K562 (cell line): ENCODE data around the gene UBA52. TPM values are rescaled to one million over a fixed set of nuclear protein-coding genes. Genes with fewer than 3 reads are reported as not detected.

Source experiments
- COPS2 ChIP-seq: fragments of 450-650 bp; conservative IDR thresholded peaks from 2 replicates; pipeline ENCODE4 v1.6.1; 2016; ENCODE audit warnings: mild to moderate bottlenecking, moderate library complexity
- HEY1 ChIP-seq: fragments of 250-450 bp; sonication (Bioruptor Pico); IDR thresholded peaks from 2 replicates; pipeline ENCODE4 v1.5.0; 2020; ENCODE audit warnings: mild to moderate bottlenecking, moderate library complexity, borderline replicate concordance
- HMGN3 ChIP-seq: IDR thresholded peaks from 2 replicates; pipeline ENCODE4 v1.6.1; 2011; ENCODE audit warnings: borderline replicate concordance, low read depth, mild to moderate bottlenecking, mixed read lengths, low read length; ENCODE audit not compliant: insufficient read length; ENCODE audit errors: extremely low read depth
- KDM1A ChIP-seq, 2 experiments: fragments of 450-650 bp; IDR thresholded peaks; 2 replicates each; pipeline ENCODE4 v1.6.1; 2016; ENCODE audit warnings: mild to moderate bottlenecking in 2 of 2
- NCOA2 ChIP-seq, 2 experiments: fragments of 450-650 bp; IDR thresholded peaks; 2 replicates each; pipeline ENCODE4 v1.6.1; 2018; ENCODE audit warnings: mild to moderate bottlenecking in 2 of 2, moderate library complexity in 1 of 2; ENCODE audit not compliant: partially characterized antibody in 2 of 2
- PRPF4 ChIP-seq: fragments of 200-400 bp; formaldehyde crosslinking; IDR thresholded peaks from one replicate; pipeline ENCODE4 v1.6.1; 2017; ENCODE audit warnings: low read length, low read depth, mild to moderate bottlenecking; ENCODE audit not compliant: insufficient read depth, poor library complexity, severe bottlenecking
- PTBP1 ChIP-seq: fragments of 200-400 bp; formaldehyde crosslinking; IDR thresholded peaks from 2 replicates; pipeline ENCODE4 v1.6.1; 2017; ENCODE audit warnings: low read depth, low read length
- RAD51 ChIP-seq: fragments of 450-650 bp; IDR thresholded peaks from 2 replicates; pipeline ENCODE4 v1.7.1; 2016; ENCODE audit warnings: low read depth, mild to moderate bottlenecking, borderline replicate concordance
- RBM15 ChIP-seq: fragments of 200-400 bp; formaldehyde crosslinking; IDR thresholded peaks from 2 replicates; pipeline ENCODE4 v1.6.1; 2018; ENCODE audit warnings: mild to moderate bottlenecking, low read length, moderate library complexity; ENCODE audit not compliant: insufficient read depth
- RHOXF2B ChIP-seq: fragments of 250-450 bp; sonication (Bioruptor Pico); conservative IDR thresholded peaks from 2 replicates; pipeline ENCODE4 v1.5.1; 2021
- SAP30 ChIP-seq: fragments of 200-600 bp; sonication (generic); IDR thresholded peaks from 2 replicates; pipeline ENCODE4 v1.6.1; 2012; ENCODE audit warnings: borderline replicate concordance, low read depth, mild to moderate bottlenecking, moderate library complexity, low read length, control low read depth, inconsistent platforms; ENCODE audit not compliant: insufficient read depth, poor library complexity, severe bottlenecking
- SMARCB1 ChIP-seq: IDR thresholded peaks from 2 replicates; pipeline ENCODE4 v1.6.1; 2011; ENCODE audit warnings: improper control_type of control experiment, low read depth; ENCODE audit not compliant: insufficient read length
- TEAD2 ChIP-seq: fragments of 450-650 bp; IDR thresholded peaks from 2 replicates; pipeline ENCODE4 v1.6.1; 2016; ENCODE audit warnings: missing genetic modification characterization, control low read depth, missing compliant biosample characterization
- ZNF24 ChIP-seq: fragments of 450-650 bp; IDR thresholded peaks from 2 replicates; pipeline ENCODE4 v1.6.1; 2016
- ZNF384 ChIP-seq: IDR thresholded peaks from 2 replicates; pipeline ENCODE4 v1.6.1; 2012; ENCODE audit warnings: low read depth, low read length, improper control_type of control experiment
- ZNF431 ChIP-seq: sonication (generic); formaldehyde crosslinking; IDR thresholded peaks from 2 replicates; pipeline ENCODE4 v1.8.0; 2022; ENCODE audit warnings: mild to moderate bottlenecking, missing genetic modification reagents
- ZNF445 ChIP-seq: fragments of 250-450 bp; sonication (Bioruptor Pico); IDR thresholded peaks from 2 replicates; pipeline ENCODE4 v1.4.0; 2020; ENCODE audit warnings: low read depth, mild to moderate bottlenecking, moderate library complexity
- ZNF551 ChIP-seq: fragments of 250-450 bp; sonication (Bioruptor Pico); IDR thresholded peaks from 2 replicates; pipeline ENCODE4 v1.5.0; 2021; ENCODE audit warnings: mild to moderate bottlenecking, moderate library complexity
- polyA plus RNA-seq, 8 experiments: library from polyadenylated mRNA; depleted of rRNA in 4 of 8; stranded (reverse) in 5 of 8; unstranded in 3 of 8; fragments of >200 nt; fragmentation: Nextera tagmentation in 2 of 8; fragmentation: Illumina TruSeq in 1 of 8; extraction: Ambion mirVana in 2 of 8; extraction: Trizol in 1 of 8; gene quantifications; 2 replicates each; pipeline versions ENCODE4 v1.2.1 to v1.2.3, GENCODE V29; 2011 to 2014; ENCODE audit warnings: inconsistent platforms in 1 of 8, missing spikeins in 1 of 8
- total RNA-seq, 7 experiments: library from RNA; depleted of rRNA in 6 of 7; stranded (reverse); fragments of >200 nt in 6 of 7; fragmentation: Illumina TruSeq in 2 of 7; extraction: Trizol in 2 of 7; gene quantifications; 2 replicates each; pipeline versions ENCODE4 v1.2.1 to v1.2.3, GENCODE V29; 2011 to 2021; ENCODE audit warnings: low replicate concordance in 1 of 7
- TF ChIP-seq, protein P1 (sequence below), 2 experiments: fragments of 150-350 bp in 1 of 2; IDR thresholded peaks; 2 replicates each; pipeline ENCODE4 v1.6.1; 2012 to 2016; ENCODE audit warnings: low read depth in 2 of 2, low read length in 2 of 2, mild to moderate bottlenecking in 1 of 2, moderate library complexity in 1 of 2
- TF ChIP-seq, protein P2 (sequence below): fragments of 450-650 bp; IDR thresholded peaks from 2 replicates; pipeline ENCODE4 v1.6.1; 2017; ENCODE audit warnings: antibody characterized with exemption
- TF ChIP-seq, protein P3 (sequence below): fragments of 250-450 bp; sonication (Bioruptor Pico); IDR thresholded peaks from 2 replicates; pipeline ENCODE4 v1.8.0; 2022; ENCODE audit warnings: inconsistent platforms, mild to moderate bottlenecking, moderate library complexity, borderline replicate concordance

UBA52 gene
- total and polyA plus RNA-seq, 9 of the 15 experiments (the other 6 are each of a cell fraction or from before 2014, with no cell fraction given), result 1,110 to 2,751 (median 1,733) TPM

DNA sequence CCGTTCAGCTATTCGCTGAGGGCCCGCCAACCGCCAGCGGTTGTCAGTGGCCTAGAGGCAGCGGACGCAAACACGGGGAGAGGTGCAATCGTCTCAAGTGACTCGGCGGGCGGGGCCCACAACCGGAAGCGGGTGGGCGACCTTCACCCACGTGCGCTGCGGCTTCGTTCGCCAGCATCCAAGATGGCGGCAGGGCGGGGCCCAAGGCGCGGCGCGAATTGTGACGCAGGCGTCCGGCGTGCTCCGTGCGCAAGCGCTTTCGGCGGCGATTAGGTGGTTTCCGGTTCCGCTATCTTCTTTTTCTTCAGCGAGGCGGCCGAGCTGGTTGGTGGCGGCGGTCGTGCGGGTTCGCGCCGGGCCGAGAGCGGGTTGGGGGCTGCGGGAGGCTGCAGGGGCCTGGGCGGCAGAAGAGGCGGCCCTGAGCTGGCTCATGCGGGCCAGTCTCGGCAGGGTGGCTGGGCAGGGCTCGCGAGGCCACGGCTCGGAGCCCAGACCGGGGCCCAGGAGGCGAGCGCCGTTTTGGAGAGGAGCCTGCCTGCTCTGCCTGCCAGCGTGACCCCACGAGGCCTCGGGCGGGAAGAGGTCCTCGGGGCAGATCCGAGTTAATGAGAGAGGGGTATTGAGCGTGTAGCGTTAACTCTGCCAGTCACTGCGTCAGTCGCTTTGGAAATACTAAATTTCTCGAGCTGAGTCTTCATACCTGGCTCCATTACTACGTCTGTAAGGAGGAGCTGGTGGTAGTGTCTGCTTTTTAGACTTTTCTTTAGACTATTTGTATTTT, at the start of gene UBA52 (continued):
- TF ChIP-seq PTBP1 (no peak), ZNF384 (peak; percentile 17; the same call in 1 of the 2 replicates), PRPF4 (peak; percentile 88), NCOA2 (IDR thresholded peaks at IDR 0.05; ENCODE audit: partially characterized antibody in 2 of 2) (no peak), KDM1A (IDR thresholded peaks at IDR 0.05) (no peak), ZNF24 (no peak), COPS2 (no peak), RAD51 (peak; percentile 85), ZNF445 (CRISPR knock-in tag) (no peak), ZNF551 (no peak), HMGN3 (peak; percentile 96), ZNF431 (CRISPR knock-in tag) (no peak), HEY1 (CRISPR knock-in tag) (no peak; the same call in 1 of the 2 replicates), RHOXF2B (CRISPR knock-in tag) (no peak), SMARCB1 (no peak), RBM15 (no peak), TEAD2 (tag) (no peak), SAP30 (peak; percentile 71)
- TF ChIP-seq, protein P1, sequence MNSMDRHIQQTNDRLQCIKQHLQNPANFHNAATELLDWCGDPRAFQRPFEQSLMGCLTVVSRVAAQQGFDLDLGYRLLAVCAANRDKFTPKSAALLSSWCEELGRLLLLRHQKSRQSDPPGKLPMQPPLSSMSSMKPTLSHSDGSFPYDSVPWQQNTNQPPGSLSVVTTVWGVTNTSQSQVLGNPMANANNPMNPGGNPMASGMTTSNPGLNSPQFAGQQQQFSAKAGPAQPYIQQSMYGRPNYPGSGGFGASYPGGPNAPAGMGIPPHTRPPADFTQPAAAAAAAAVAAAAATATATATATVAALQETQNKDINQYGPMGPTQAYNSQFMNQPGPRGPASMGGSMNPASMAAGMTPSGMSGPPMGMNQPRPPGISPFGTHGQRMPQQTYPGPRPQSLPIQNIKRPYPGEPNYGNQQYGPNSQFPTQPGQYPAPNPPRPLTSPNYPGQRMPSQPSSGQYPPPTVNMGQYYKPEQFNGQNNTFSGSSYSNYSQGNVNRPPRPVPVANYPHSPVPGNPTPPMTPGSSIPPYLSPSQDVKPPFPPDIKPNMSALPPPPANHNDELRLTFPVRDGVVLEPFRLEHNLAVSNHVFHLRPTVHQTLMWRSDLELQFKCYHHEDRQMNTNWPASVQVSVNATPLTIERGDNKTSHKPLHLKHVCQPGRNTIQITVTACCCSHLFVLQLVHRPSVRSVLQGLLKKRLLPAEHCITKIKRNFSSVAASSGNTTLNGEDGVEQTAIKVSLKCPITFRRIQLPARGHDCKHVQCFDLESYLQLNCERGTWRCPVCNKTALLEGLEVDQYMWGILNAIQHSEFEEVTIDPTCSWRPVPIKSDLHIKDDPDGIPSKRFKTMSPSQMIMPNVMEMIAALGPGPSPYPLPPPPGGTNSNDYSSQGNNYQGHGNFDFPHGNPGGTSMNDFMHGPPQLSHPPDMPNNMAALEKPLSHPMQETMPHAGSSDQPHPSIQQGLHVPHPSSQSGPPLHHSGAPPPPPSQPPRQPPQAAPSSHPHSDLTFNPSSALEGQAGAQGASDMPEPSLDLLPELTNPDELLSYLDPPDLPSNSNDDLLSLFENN (IDR thresholded peaks at IDR 0.05; ENCODE audit: low read depth in 2 of 2, low read length in 2 of 2), result peak in 1 of 2 experiments; percentile 66; a peak in 1 of 4 replicates
- TF ChIP-seq, protein P2, sequence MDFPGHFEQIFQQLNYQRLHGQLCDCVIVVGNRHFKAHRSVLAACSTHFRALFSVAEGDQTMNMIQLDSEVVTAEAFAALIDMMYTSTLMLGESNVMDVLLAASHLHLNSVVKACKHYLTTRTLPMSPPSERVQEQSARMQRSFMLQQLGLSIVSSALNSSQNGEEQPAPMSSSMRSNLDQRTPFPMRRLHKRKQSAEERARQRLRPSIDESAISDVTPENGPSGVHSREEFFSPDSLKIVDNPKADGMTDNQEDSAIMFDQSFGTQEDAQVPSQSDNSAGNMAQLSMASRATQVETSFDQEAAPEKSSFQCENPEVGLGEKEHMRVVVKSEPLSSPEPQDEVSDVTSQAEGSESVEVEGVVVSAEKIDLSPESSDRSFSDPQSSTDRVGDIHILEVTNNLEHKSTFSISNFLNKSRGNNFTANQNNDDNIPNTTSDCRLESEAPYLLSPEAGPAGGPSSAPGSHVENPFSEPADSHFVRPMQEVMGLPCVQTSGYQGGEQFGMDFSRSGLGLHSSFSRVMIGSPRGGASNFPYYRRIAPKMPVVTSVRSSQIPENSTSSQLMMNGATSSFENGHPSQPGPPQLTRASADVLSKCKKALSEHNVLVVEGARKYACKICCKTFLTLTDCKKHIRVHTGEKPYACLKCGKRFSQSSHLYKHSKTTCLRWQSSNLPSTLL, result no peak
- TF ChIP-seq, protein P3, sequence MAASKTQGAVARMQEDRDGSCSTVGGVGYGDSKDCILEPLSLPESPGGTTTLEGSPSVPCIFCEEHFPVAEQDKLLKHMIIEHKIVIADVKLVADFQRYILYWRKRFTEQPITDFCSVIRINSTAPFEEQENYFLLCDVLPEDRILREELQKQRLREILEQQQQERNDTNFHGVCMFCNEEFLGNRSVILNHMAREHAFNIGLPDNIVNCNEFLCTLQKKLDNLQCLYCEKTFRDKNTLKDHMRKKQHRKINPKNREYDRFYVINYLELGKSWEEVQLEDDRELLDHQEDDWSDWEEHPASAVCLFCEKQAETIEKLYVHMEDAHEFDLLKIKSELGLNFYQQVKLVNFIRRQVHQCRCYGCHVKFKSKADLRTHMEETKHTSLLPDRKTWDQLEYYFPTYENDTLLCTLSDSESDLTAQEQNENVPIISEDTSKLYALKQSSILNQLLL, result no peak
